ENCODE data around the gene MAP1B. TPM values are rescaled to one million over a fixed set of nuclear protein-coding genes. Genes with fewer than 3 reads are reported as not detected.

MAP1B gene
- total RNA-seq, 4 donors from 2014 or later = 38.9 to 57.5 (median 44.4) TPM

- 79 to 83% methylated on average over 1 to 4 of the region's 4 CpGs for WGBS, 2 donors (ENCODE audit: low coverage in 1 of 2)
- intact Hi-C loops (cut with DNase I; ENCODE audit: low total_unique reads) (no loop called here), in situ Hi-C loops (cut with MboI; ENCODE audit: low pct_ligation_motif_present in 1 of 4, low pct_unique_long_range_greater_than_20kb in 1 of 4, low sequenced_read_pairs in 3 of 4) (no loop called here)
- H3K4me3 ChIP-seq = no peak overlapping the region
- peaks cover 4% of the 10 kb centered on the region for H3K27me3 ChIP-seq
- DNase-seq = no peak
- H3K27ac ChIP-seq = no peak overlapping the region
- H3K9me3 ChIP-seq = no peaks in the 10 kb centered on the region
- TF ChIP-seq EP300 (IDR thresholded peaks at IDR 0.05; ENCODE audit: low read depth) (no peak), POLR2A (IDR thresholded peaks at IDR 0.05) (no peak)
- no peaks in the 10 kb centered on the region for H3K4me1 ChIP-seq
- no peaks in the 10 kb centered on the region for H3K36me3 ChIP-seq
These were observed 65.5 kb downstream of the MAP1B start for GRCh38 chr5:72172786-72173185.

- H3K9me3 ChIP-seq = no peaks in the 10 kb centered on the region
- no peak overlapping the region for H3K4me3 ChIP-seq
- WGBS, 2 donors (ENCODE audit: low coverage in 1 of 2) = 91 to 93% methylated on average over 2 to 3 of the region's 3 CpGs
- TF ChIP-seq EP300 (IDR thresholded peaks at IDR 0.05; ENCODE audit: low read depth) (no peak), CTCF (IDR thresholded peaks at IDR 0.05) (no peak), POLR2A (IDR thresholded peaks at IDR 0.05) (no peak), POLR2AphosphoS5 (IDR thresholded peaks at IDR 0.05) (no peak)
- no peak for DNase-seq
- H3K27me3 ChIP-seq = no peaks in the 10 kb centered on the region
- H3K27ac ChIP-seq = no peak overlapping the region
- peaks cover 0 to 7% (median 5%) of the 10 kb centered on the region in 4 donors for H3K4me1 ChIP-seq
- intact Hi-C loops (cut with DNase I; ENCODE audit: low total_unique reads) = no loop called here
- no peaks in the 10 kb centered on the region for H3K36me3 ChIP-seq
- in situ Hi-C loops (cut with MboI; ENCODE audit: low pct_ligation_motif_present in 1 of 4, low pct_unique_long_range_greater_than_20kb in 1 of 4, low sequenced_read_pairs in 3 of 4) = no loop called here
These were observed 70.3 kb downstream of the MAP1B start for GRCh38 chr5:72177538-72177937.

- no peaks in the 10 kb centered on the region for H3K9me3 ChIP-seq
- H3K4me3 ChIP-seq = peak overlapping the region in 2 of 4 donors; percentile 4 to 26
- no peak for TF ChIP-seq POLR2AphosphoS5 (IDR thresholded peaks at IDR 0.05)
- TF ChIP-seq POLR2A (IDR thresholded peaks at IDR 0.05) = no peak
- TF ChIP-seq EP300 (IDR thresholded peaks at IDR 0.05; ENCODE audit: low read depth) = no peak
- no peak for TF ChIP-seq CTCF (IDR thresholded peaks at IDR 0.05)
- no peaks in the 10 kb centered on the region for H3K27me3 ChIP-seq
- DNase-seq = peak; percentile 26
- in situ Hi-C loops (cut with MboI; ENCODE audit: low pct_ligation_motif_present in 1 of 4, low pct_unique_long_range_greater_than_20kb in 1 of 4, low sequenced_read_pairs in 3 of 4) = no loop called here
- intact Hi-C loops (cut with DNase I; ENCODE audit: low total_unique reads) = no loop called here
- no peaks in the 10 kb centered on the region for H3K36me3 ChIP-seq
- peak overlapping the region; percentile 23 to 62 (median 60) for H3K27ac ChIP-seq
- WGBS, 2 donors (ENCODE audit: low coverage in 1 of 2) = 34 to 70% methylated on average over 3 to 29 of the region's 29 CpGs
- H3K4me1 ChIP-seq = peaks cover 0 to 7% (median 5%) of the 10 kb centered on the region in 4 donors
These were observed 71.9 kb downstream of the MAP1B start for GRCh38 chr5:72179028-72179815.

GRCh38 chr5:72179816-72180440 lies 72.7 kb downstream of the MAP1B start:
- H3K27ac ChIP-seq = peak overlapping the region in 2 of 4 donors; percentile 23 to 60
- intact Hi-C loops (cut with DNase I; ENCODE audit: low total_unique reads) (no loop called here), in situ Hi-C loops (cut with MboI; ENCODE audit: low pct_ligation_motif_present in 1 of 4, low pct_unique_long_range_greater_than_20kb in 1 of 4, low sequenced_read_pairs in 3 of 4) (no loop called here)
- no peaks in the 10 kb centered on the region for H3K9me3 ChIP-seq
- H3K4me1 ChIP-seq = peaks cover 0 to 7% (median 5%) of the 10 kb centered on the region in 4 donors
- H3K4me3 ChIP-seq = peak overlapping the region in 2 of 4 donors; percentile 4 to 26
- TF ChIP-seq CTCF (IDR thresholded peaks at IDR 0.05) = no peak
- TF ChIP-seq POLR2AphosphoS5 (IDR thresholded peaks at IDR 0.05) = no peak
- no peak for TF ChIP-seq POLR2A (IDR thresholded peaks at IDR 0.05)
- TF ChIP-seq EP300 (IDR thresholded peaks at IDR 0.05; ENCODE audit: low read depth) = no peak
- no peaks in the 10 kb centered on the region for H3K36me3 ChIP-seq
- WGBS, 2 donors (ENCODE audit: low coverage in 1 of 2) = 74 to 84% methylated on average over 8 to 11 of the region's 11 CpGs
- DNase-seq = no peak
- no peaks in the 10 kb centered on the region for H3K27me3 ChIP-seq

All from transverse colon (tissue), 4 donors.